HL-60 (cell line): ENCODE results near the gene OR1D5.

Experiments used
- CTCF ChIP-seq: IDR thresholded peaks from one replicate; pipeline ENCODE4 v1.5.1; 2011; ENCODE audit warnings: low read length, control low read depth, inconsistent platforms; ENCODE audit not compliant: insufficient read depth
- POLR2AphosphoS5 ChIP-seq: IDR thresholded peaks from 2 replicates; pipeline ENCODE4 v1.6.1; 2012; ENCODE audit warnings: low read depth
- SPI1 ChIP-seq: IDR thresholded peaks from 2 replicates; pipeline ENCODE4 v1.6.1; 2012; ENCODE audit warnings: low read depth, mild to moderate bottlenecking, borderline replicate concordance

DNA sequence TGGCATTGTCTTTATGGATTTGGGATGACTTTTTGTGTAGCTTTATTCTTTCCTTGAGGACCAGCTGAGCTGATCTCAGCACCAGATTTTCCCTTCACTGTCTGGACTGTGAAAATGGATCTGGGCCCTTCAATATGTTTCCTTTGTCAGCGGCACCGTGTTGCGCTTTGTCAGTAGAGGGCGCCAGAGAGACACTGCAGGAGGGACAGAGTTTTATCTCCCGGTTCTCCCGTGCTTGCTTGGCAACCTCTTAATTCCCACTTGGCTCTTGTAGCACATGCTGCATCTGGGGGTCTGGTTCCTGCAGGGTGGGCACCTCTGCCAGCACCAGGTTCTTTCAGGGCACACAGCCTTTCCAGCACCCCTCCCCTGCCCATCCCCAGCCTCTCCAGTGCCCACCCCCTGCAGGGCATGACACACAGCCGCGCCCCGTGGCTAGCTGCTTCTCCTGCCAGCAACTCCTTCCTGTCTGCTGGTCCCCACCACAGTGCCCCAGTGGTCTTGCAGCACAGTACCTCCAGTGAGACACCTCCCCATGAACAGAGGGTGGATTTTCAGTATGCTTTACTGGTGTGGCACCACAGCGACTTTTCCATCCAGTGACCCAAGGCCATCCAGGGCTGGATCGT is 19.6 kb downstream of the OR1D5 start:
- TF ChIP-seq CTCF (no peak), POLR2AphosphoS5 (no peak), SPI1 (no peak)
